NCI-H82 (cell line): Measurements from ENCODE around the gene WNT1.

ENCODE experiments used
- DNase-seq: peaks from one replicate; lab custom pipeline; 2025; lab: John Stamatoyannopoulos, UW

Gene WNT1

DNA sequence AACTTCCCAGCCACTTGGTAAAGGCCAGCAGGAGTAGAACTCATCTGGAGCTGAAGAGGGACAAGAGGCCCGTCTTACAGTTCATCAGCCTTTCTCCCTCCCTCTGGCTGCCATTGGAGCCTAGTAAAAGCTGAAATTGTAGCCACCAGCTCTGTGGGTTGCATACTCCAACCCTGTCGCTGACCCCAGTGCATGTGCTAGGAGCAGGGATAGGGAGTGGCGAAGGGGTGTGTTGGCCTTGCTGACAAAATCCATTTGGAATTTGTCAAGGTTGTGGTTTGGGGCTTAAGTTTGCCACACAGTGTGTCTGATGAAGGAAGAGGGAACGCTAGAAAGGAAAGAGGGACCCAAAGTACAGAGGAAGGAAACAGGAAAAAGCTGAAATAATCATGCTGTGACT, 16.8 kb upstream of the WNT1 start:
- no peak for DNase-seq

DNA sequence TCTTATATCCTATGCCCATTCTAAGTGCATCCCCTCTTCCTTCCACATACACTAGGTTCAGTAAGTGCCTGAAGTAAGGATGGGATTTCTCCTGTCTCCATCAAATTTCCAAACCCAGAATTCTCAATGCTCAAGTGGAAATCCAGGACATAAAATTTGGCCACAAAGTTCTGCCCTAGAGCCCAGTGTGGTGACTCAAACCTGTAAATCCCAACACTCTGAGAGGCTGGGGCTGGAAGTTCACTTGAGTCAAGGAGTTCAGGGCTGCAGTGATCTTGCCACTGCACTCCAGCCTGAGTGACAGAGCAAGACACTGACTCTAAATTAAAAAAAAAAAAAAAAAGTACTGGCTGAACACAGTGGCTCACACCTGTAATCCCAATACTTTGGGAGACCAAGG, 16.3 kb upstream of the WNT1 start:
- no peak for DNase-seq

DNA sequence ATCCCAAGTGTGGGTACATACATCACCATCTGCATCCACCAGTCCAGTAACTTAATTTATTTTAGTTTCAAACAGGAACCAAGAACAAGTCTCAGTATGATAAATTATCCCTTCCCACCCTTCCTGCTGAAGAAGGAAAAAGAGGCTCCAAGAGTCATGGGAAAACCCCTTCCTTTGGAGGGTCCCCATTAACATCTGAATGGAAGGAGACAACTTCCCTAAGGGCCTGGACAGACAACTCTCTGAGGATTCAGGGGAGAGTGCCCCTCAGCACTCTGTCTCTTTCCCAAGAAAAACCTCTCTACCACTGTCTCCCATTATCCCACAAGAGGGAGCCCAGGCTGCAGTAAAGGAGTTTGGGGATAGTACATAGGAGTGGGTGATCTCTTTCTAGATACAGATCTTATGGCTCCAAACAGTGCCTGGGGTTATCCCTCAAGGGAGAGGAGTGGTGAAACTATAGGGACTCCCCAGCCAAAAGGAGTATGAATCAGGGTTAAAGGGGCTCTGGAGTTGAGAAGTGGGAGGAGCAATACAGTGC, 12.8 kb upstream of the WNT1 start:
- peak; percentile 27 for DNase-seq

DNA sequence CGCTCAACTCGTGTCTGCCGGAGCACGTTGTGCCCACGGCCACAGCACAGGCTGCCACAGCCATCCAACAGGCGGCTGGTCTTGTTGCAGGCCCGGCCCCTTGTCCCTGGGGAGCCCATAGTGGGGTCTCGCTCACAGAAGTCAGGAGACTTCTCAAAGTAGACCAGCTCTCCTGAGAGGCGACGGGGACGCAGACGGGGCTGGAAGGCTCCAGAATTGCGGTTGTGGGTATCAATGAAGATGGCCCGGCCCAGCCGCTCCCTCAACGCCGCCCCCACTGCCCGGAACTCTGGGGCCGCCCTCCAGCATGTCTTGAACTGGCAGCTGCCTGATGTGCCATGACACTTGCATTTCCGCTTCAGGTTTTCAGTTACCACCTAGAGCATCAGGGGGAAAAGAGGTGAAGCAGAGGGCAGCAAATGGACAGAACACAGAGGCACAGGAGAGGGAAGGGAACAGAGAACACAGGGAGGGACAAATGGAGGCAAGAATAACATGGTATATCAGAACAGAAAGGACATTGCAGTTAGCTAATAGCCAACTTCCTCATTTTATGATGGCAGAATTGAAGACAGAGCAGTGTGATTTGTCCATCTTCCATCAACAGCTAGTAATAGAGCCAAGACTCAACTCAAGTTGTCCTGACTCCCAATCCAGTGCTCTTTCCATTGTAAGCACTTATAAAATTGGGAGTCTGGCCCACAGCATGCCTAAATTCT, 11.8 kb upstream of the WNT1 start:
- DNase-seq: no peak

DNA sequence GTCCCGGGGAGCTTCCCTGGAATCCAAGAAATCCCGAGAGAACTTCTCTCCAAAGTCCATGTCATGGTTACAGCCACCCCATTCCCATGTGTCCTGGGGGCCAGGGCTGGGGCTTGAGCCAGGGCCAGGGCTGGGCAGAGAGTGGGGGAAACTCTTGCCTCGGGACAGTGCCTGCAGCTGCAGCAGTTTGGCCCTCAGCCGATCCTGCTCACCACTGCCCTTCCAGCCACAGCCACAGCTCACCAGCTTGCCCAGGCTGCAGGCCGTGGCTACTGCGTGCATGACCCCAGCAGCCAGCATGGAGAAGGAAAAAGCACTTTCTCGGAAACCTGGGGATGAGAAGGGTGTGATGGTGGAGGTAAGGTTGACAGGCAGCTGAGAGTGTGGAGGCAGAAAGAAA, 10.1 kb upstream of the WNT1 start:
- DNase-seq: no peak

DNA sequence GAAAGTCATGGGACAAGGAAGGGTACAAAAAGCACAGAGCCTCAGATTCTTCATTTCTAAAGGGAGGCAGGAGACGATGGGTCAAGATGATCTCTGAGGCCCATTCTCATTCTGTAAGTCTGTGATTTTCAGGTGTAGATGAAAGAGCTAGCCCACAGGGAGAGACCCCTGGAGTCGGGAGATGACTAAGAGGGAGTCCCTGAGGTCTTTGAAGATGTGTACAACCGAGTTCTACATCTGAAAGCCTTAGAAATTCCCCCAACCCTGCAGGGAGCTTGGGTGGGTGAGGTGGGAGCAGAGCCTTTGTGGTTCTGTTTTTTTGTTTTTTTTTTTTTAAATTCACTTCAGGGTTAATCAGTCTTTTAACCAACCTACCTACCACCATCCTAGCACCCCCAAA, 9.7 kb upstream of the WNT1 start:
- DNase-seq: no peak

DNA sequence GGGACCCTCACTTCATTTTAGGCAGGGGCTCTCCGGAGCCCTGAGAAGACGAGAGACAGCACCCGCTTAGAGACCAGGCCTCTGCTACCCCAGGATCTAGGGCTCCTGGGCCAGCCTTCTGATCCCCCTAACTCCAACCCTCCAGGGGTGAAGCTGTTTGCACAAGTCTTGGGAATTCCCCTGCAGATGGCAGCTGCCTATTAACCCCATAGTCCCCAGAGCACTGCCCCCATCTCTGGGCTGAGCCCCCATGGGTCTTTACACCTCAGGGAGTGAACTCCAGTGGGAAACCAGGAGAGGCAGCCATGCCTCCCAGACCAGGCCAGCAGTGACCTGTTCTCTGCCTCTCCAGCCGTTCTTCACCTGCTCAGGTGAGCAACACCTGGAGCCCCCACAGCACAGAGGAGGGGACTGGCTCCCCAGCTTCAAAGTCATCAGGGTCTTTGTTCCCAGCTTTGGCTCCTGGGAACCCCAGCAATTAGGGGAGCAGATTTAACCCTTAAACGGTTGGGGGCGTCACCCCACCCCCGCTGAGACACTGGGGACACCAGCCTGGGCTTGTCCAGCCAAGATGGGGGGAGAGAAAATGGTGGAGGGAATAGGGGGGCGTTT, 8.9 kb upstream of the WNT1 start:
- peak; percentile 18 for DNase-seq

DNA sequence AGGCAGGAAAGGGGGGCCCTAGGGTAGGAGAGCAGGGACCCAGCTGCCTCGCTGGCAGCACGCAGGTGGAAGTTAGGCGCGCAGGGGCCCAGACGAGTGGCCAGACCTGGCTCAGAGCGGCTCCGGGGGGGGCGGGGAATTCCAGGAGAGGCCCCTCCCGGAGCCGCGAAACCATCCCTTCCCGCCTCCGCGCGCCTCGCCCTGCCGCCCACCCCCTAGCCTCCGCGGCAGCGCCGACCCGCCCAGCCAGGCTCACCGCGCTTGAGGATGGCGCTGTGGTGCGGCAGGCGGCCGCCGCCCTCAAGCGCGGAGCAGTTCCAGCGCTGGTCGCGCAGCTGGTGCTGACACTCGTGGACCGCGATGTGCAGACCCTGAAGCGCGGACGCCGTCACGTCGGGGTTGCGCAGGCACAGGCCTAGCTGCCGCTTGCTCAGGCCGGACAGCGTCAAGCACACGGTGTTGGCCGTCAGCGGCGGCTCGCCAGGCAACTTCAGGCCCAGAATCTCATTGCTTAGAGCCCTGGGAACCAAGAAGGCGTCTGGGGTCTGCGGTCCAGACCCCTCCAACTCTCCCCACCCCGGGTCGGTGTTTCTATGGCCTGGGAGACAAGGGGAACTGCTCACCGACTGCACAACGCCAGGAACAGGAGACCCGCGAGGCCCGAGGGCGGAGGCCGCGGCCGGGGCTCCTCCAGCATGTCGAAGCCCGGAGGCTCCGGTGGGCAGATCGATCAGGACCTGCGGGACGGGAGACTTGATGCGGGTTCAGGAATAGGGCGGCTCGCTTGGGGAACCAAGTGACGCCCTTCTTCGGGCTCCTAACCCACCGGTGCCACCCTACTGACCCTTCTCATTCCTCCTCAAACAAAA, 8.1 kb upstream of the WNT1 start:
- peak; percentile 32 for DNase-seq

DNA sequence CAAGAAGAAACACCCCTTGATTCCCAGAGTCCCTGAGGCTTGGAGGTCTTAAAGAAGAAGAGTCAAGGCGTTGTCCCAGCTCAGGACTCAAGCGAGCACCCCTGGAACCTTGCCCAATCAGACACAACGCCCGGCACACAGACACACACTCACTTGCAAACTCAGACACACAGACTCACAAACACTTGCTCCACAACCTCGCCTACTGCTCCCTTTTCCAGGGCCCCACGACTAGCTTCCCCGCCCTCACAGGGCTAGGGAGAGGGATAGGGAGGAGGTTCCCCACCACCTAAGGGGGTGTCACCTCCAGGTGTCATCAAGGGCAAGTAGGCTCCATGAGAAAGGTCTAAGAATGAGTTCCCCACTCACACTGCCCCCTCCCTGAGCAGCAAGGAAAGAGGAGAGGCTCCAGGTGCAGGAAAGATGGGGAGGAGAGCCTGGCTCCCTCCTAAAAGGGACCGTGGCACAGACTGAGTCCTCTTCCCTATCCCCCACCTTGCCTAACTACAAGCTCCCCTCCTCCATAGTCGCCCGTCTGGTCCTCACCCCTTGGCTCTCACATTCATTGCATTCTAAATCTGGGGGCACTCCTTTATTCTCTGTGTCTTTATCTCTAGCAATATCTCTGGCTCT, 7.3 kb upstream of the WNT1 start:
- DNase-seq: no peak

DNA sequence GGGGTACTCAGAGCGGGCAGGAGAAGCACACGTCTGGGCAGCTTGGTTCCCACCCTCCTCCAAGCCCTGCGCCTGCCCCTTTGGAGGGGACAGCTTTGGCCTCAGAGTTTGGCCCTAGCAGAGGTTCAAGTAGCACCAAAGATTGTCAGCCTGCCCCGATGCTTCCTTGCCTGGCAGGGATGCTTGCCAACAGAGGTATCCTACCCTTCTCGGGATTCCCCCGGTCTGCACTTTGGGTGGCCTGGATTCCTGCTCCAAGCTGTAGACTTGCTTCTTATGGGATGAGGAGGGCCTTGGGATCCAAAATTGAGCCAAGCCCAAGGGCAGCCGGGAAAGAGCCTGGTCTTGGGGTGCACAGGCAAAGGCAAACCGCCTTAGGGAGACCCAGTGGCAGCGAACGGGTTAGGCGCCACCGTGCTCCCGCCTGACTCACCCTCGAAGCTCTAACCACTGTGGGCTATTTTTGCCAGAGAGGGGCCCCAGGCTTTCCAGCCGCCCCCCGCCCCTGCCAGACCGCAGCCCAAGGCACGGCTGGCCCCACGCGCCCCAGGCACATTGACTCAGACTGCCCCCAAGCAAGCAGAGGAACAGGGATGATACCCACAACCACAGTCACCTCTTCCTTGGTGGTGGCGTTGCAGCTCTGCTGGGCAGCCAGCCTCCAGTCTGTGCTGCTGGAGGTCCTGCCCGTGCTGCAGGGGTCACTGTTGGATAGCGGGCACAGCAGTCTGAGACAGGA, 5.7 kb upstream of the WNT1 start:
- DNase-seq: no peak

DNA sequence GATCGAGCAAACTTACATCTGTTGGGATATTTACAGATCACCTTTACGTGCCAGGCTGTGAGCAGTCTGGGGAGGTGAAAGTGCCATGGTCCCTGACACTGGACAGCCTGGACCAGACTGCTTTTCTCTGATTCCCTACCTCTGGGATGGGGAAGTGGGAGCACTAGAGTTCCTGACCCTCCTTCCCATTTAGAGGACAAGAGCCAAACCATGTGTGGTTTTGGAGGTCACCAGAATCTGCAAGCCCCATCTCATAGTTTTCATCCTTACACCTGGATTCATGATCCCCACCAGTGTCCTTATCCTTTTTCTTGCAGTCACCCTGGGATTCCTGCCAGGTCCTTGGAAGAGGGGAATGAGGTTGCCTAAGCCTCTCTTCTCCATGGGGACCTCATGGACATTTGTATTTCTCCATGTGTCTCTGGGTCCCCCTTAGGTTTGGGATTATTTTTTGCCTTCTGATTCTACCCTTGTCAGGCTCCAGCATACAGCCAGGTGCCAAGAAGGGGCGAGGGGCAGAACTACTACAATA, 5.1 kb upstream of the WNT1 start:
- DNase-seq: no peak

DNA sequence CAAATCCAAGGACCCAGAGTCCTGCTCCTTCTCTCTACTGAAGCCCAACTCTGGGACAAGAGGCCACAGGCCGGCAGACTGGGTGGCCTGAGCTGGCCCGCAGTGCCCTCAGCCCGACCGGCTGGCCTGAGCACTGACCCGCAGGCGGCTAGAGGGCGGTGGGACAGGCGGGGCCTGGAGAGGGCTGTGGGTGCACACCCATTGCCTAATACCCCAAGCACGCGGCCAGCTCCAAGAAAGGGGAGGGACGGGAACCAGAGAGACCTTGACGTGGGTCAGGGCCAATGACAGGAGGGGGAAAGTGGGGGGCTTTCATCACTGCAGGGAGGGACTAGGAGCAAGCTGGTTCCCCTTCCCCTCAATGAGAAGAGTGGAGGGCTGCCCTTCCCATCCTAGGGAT, 4.6 kb upstream of the WNT1 start:
- no peak for DNase-seq

DNA sequence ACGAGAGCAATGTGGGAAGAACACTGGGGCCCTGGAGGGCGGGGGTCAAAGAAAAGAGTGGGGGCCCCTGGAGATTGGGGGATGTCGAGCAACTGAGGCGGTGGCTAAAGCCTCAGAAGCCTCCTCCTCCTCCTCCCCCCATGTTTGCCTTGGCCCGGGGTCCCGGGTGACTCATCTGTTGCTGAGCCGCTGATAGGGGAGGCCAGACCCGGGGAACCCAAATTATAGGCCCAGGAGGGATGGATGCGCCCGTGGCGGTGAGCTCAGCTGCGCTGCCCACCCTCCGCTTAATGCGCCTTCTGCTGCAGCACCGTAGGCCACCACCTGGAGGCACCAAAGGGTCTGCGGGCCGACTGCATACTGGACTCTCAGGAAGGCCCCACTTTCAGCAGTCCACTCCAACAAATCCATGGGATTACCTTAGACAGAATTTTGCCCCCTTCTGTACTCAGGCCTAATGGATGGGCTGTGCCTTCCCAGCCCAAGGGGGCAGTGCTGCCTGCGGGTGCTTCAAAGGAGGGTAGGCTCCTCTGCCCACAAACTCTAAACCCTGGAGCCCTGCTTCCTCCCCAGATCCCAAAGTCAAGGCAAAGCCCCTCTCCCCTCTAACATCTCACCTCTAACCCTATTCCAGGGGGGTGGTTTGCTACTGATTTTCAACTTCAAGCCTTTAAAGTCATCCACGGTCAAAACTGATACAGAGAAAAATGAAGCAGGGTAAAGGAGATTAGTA, 4.0 kb upstream of the WNT1 start:
- DNase-seq: peak; percentile 72

DNA sequence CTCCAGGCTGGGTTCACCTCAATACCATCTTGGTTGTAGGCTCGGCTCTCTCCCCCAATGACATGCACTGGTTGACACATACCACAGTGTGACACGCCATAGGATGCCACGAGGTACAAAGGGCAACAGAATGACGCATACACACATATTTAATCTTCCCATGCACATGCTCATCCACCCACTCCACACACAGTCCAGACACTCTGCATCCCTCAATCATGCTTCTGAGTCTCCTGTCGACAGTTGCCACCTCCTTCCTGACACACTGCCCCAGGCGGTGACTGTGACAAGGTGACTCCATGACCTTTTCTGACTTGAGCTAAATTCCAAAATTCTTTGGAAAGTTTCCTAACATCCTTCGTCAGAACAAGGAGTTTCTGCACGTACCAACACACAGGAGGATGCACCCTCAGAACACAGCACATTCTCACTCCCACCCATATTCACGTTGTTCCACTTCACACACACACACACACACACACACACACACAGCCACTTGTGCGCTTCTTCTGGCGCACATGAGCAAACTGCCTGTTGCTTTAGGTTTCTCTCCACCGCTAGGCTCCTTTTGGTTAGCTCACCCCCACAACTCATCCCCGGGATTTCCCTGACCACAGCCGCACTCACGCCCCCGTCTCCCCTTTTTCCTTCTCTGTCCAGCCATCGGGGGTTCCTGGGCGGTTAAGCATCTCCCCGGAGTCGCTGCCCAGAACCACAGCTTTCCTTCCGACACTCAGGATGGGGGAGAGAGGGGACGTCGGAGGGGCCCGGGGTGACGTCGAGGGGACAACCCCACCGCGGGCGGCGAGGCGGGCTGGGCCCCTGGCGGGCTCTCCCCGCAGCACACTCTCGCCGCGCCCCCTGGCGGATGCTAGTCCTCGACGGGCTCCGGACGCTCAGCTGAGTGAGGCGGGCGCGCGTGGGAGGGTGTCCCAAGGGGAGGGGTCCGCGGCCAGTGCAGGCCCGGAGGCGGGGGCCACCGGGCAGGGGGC, 536 bp upstream of the WNT1 start:
- DNase-seq: peak; percentile 79

DNA sequence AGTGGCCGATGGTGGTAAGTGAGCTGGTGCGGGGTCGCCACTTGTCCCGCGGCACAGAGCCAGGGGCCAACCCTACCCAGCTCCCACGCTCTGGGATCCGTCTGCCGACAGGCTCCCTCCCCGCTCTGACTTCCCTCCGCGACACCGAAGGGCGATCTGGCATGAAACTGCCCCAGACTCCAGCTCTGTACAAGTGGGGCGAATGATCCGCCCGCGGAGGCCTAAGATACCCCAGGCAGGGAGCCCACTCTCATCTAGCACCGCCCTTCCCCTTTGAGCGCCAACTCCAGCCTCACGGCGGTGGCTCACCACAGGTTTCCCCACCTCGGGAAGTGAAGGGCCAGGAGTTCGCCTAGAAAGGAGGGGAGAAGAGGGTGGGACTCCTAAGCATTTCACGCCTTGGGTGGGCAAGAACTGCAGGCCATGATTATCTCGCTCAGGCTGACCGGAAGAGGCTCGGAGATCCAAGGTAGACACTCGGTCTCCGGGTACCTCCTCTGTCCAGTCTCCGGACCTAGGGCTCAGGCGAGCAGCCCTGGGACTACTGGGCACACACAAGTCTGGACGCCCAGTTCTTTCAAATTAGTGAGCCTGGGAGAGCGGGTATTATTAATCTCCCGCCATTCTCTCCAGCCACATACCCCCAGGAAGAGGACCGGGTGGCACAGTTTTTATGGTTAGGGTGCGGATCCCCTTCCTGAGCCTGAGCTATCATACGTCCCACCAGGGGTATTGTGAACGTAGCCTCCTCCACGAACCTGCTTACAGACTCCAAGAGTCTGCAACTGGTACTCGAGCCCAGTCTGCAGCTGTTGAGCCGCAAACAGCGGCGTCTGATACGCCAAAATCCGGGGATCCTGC, 849 bp downstream of the WNT1 start:
- no peak for DNase-seq

DNA sequence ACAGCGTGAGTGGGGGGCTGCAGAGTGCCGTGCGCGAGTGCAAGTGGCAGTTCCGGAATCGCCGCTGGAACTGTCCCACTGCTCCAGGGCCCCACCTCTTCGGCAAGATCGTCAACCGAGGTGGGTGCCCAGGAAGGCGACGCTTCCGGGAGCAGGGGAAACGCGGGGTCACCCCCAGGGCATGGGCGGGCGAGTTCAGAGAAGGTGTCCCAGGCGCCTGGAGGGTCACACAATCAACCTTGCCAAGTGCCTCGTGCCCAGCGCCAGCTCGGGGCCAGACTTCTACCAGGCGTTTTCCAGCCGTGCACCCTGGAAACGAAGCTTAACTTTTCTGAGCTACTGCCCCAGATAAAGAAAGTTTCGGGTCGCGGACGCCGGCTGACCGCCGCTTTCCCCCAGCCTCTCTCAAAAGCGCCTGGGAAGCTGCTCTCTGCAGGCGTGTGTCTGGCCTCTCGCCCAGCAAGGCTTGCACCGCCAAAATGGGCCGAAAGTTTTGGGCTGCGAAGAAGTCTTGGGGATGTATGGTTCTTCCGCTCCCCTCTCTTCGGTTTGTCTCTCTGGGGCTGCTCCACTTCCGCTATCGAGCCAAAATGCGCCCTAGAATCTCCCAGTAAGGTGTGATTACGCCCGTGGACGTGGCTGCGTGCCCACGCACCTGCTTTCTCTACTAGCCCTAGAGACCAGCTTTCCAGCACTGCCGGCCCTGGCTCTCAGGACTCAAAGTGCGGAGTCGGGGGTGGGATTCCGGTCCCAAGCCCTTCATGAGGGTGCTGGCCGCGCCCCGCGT, 1.7 kb downstream of the WNT1 start:
- DNase-seq: no peak

DNA sequence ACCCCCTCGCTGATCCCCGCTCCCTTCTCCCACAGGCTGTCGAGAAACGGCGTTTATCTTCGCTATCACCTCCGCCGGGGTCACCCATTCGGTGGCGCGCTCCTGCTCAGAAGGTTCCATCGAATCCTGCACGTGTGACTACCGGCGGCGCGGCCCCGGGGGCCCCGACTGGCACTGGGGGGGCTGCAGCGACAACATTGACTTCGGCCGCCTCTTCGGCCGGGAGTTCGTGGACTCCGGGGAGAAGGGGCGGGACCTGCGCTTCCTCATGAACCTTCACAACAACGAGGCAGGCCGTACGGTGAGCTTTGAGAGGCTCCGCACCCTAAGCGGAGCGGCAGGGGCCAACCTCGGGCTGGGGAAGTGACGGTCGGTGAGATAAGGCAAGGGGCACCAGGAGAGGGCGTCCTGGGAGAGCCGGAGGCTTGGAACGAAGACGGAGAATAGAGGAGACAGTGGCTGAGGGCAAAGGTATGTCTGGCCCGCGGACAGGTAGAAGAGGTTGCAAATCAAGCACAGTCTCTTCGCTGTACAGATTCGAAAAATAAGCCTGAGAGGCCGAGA, 2.3 kb downstream of the WNT1 start:
- peak; percentile 75 for DNase-seq
